A549 treated with DMSO at 1 μM for 4 hours (cell line): ENCODE measurements around the gene PDGFB. TPM values are rescaled to one million over a fixed set of nuclear protein-coding genes. Genes with fewer than 3 reads are reported as not detected.

Source experiments
- total RNA-seq: library from RNA; stranded (reverse); fragments of 200-300 nt; extraction: Qiagen RNA extraction; gene quantifications from 5 replicates; pipeline ENCODE4 v1.2.3, GENCODE V29; 2022; ENCODE audit warnings: low read depth

PDGFB gene
- 3.5 to 4.7 TPM (median 4.3 TPM) in 5 replicates for total RNA-seq

GRCh38 chr22:39244496-39245129, at the start of gene PDGFB:
TSS of gene PDGFB (minus strand) at chr22:39244982. CDS start at chr22:39243963, 1,019 bp downstream.

Other genes starting within 250 kb of the PDGFB start
- gene APOBEC3C, start 230.7 kb downstream of the PDGFB start, total RNA-seq, result 27.0 to 29.6 TPM (median 28.5 TPM) in 5 replicates
- 0.15 to 0.49 TPM (median 0.24 TPM) in 4 of 5 replicates, not detected in the other for gene APOBEC3D, start 223.9 kb downstream of the PDGFB start, total RNA-seq
- gene APOBEC3F, start 204.1 kb downstream of the PDGFB start, total RNA-seq, result 1.9 to 2.4 TPM (median 2.3 TPM) in 5 replicates
- 0.05 to 0.08 TPM in 2 of 5 replicates, not detected in the others for gene APOBEC3G, start 167.7 kb downstream of the PDGFB start, total RNA-seq
- 0.14 to 0.59 TPM (median 0.47 TPM) in 4 of 5 replicates, not detected in the other for gene APOBEC3H, start 147.7 kb downstream of the PDGFB start, total RNA-seq
- 0.84 to 1.5 TPM (median 1.3 TPM) in 5 replicates for gene CBX7, start 92.3 kb downstream of the PDGFB start, total RNA-seq
- 1,696 to 2,516 TPM (median 1,732 TPM) in 5 replicates for gene RPL3, start 74.6 kb upstream of the PDGFB start, total RNA-seq
- 9.2 to 14.8 TPM (median 10.9 TPM) in 5 replicates for gene SYNGR1, start 105.0 kb upstream of the PDGFB start, total RNA-seq
- gene TAB1, start 154.8 kb upstream of the PDGFB start, total RNA-seq, result 9.4 to 12.0 TPM (median 10.8 TPM) in 5 replicates
- gene MGAT3, start 212.0 kb upstream of the PDGFB start, total RNA-seq, result 0.15 to 0.64 TPM (median 0.45 TPM) in 5 replicates